Subcutaneous abdominal adipose tissue (tissue), 5 donors: ENCODE results near the gene SORCS2.

Experiments used
- H3K27ac ChIP-seq: one replicate; pipeline ENCODE4 v1.7.0; 2013; ENCODE audit warnings: low read depth, mild to moderate bottlenecking, inconsistent platforms, low read length, moderate library complexity
- H3K27me3 ChIP-seq, 5 donors: one replicate each; pipeline ENCODE4 v1.7.0; 2013; ENCODE audit warnings: low read length in 5 of 5, inconsistent platforms in 1 of 5; ENCODE audit not compliant: control insufficient read depth in 5 of 5, insufficient read depth in 4 of 5
- H3K36me3 ChIP-seq, 5 donors: one replicate each; pipeline ENCODE4 v1.7.0; 2013; ENCODE audit warnings: low read length in 5 of 5; ENCODE audit not compliant: control insufficient read depth in 5 of 5, insufficient read depth in 5 of 5
- H3K4me1 ChIP-seq, 5 donors: one replicate each; pipeline ENCODE4 v1.7.0; 2013; ENCODE audit warnings: low read length in 5 of 5, mild to moderate bottlenecking in 3 of 5, moderate library complexity in 1 of 5; ENCODE audit not compliant: control insufficient read depth in 5 of 5, insufficient read depth in 5 of 5
- H3K4me3 ChIP-seq, 5 donors: one replicate each; pipeline ENCODE4 v1.7.0; 2013; ENCODE audit warnings: low read length in 5 of 5, low read depth in 1 of 5
- H3K9ac ChIP-seq, 5 donors: one replicate each; pipeline ENCODE4 v1.7.0; 2013; ENCODE audit warnings: low read length in 5 of 5, mild to moderate bottlenecking in 4 of 5, moderate library complexity in 3 of 5
- H3K9me3 ChIP-seq, 5 donors: one replicate each; pipeline ENCODE4 v1.7.0; 2013; ENCODE audit warnings: low read length in 5 of 5; ENCODE audit not compliant: control insufficient read depth in 5 of 5
- donor health status: healthy.
- donor health status: healthy.
- donor health status: healthy.
- donor health status: healthy.
- donor health status: healthy.

Gene SORCS2

DNA sequence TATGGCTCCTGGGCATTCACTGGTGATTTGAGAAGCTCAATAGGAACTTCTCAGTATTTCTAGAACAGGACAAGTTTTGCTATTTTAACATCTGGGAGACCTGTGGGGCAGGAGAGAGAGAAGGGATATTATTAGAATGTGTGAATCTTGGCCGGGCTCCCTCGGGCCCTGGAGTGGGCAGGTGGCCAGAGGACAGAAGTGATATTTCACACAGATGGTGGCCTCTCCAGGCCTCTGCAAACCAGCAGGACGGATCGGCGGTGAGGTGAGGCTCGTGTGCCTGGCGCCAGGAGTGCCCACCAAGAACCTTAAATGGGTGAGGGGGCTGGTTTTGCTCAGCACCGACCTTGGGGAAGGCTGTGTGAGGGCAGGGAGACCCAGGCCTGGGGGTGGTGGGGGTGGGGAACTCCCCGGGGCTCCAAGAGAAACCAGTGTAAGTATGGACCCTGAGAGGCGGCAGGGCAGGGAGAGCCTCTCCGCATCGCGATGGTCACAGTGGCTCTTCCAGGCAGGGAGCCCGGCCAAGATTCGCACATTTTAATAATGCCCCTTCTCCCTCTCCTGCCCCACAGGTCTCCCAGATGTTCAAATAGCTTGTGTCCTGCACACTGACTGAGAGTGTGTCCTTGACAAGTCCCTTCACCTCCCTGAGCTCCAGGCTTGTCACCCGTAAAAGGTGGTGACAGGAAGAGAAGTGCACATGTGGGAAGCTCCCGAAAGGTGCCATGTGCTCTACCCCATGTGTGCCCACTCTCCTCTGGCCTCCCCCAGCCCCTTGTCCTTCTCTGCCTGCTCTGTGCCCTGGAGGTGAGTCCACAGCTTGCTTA is 64.9 kb downstream of the SORCS2 start:
- no peak overlapping the region for H3K4me3 ChIP-seq
- no peak overlapping the region for H3K9ac ChIP-seq
- peaks cover 0 to 9% (median 3%) of the 10 kb centered on the region in 5 donors for H3K27me3 ChIP-seq
- H3K27ac ChIP-seq: no peak overlapping the region
- H3K4me1 ChIP-seq: peaks cover 0 to 10% (median 2%) of the 10 kb centered on the region in 5 donors
- H3K9me3 ChIP-seq: peaks cover 0 to 3% (median 0%) of the 10 kb centered on the region in 5 donors
- no peaks in the 10 kb centered on the region for H3K36me3 ChIP-seq

DNA sequence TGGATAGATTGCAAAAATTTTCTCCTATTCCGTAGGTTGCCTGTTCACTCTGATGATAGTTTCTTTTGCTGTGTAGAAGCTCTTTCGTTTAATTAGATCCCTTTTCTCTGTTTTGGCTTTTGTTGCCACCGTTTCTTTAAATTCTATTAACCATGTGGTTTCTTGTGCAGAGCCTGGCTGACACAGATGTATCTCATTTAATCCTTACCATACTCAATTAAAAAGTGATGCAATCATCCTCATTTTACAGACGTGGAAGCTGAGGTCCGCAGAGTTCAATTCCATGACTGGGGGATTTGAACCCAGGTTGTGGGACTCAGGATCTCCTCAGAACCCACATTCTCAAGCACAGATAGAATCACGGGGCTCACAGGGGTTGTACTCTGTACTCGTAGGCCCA is 66.7 kb downstream of the SORCS2 start:
- H3K4me3 ChIP-seq: no peak overlapping the region
- no peak overlapping the region for H3K27ac ChIP-seq
- H3K9me3 ChIP-seq: peaks cover 0 to 3% (median 0%) of the 10 kb centered on the region in 5 donors
- no peaks in the 10 kb centered on the region for H3K36me3 ChIP-seq
- peaks cover 0 to 10% (median 2%) of the 10 kb centered on the region in 5 donors for H3K4me1 ChIP-seq
- peaks cover 0 to 17% (median 9%) of the 10 kb centered on the region in 5 donors for H3K27me3 ChIP-seq
- H3K9ac ChIP-seq: no peak overlapping the region

GRCh38 chr4:7260569-7260968 is 68.2 kb downstream of the SORCS2 start:
- peaks cover 0 to 10% (median 0%) of the 10 kb centered on the region in 5 donors for H3K4me1 ChIP-seq
- H3K9ac ChIP-seq: no peak overlapping the region
- H3K36me3 ChIP-seq: no peaks in the 10 kb centered on the region
- no peak overlapping the region for H3K27ac ChIP-seq
- peaks cover 0 to 3% (median 0%) of the 10 kb centered on the region in 5 donors for H3K9me3 ChIP-seq
- peaks cover 0 to 20% (median 8%) of the 10 kb centered on the region in 5 donors for H3K27me3 ChIP-seq
- no peak overlapping the region for H3K4me3 ChIP-seq

DNA sequence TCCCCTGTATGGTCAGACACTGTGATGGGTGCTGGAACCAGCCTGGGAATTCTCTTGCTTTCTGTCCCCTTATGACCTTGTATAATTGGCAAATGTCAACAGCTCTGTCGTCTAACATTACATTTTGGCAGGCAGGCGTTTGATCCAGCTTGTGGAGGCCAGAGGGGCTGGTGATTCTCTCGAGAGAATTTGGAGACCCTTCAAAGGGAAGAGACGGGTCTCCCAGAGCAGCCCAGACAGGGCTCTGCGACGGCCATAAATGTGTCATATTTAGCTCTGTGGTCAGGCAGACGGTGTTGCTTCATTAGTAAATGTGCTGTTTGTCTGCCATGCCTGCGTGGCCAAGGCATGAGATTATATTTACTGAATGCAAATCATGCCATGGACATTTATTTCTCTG is 68.7 kb downstream of the SORCS2 start:
- H3K4me1 ChIP-seq: peaks cover 0 to 10% (median 0%) of the 10 kb centered on the region in 5 donors
- no peaks in the 10 kb centered on the region for H3K36me3 ChIP-seq
- H3K9me3 ChIP-seq: peaks cover 0 to 3% (median 0%) of the 10 kb centered on the region in 5 donors
- no peak overlapping the region for H3K27ac ChIP-seq
- no peak overlapping the region for H3K9ac ChIP-seq
- no peak overlapping the region for H3K4me3 ChIP-seq
- peaks cover 0 to 20% (median 8%) of the 10 kb centered on the region in 5 donors for H3K27me3 ChIP-seq

- Histone ChIP-seq H3K27ac (no peak overlapping the region), H3K27me3 (peaks cover 0 to 21% (median 9%) of the 10 kb centered on the region in 5 donors), H3K9me3 (peaks cover 0 to 3% (median 0%) of the 10 kb centered on the region in 5 donors), H3K4me1 (peaks cover 0 to 10% (median 0%) of the 10 kb centered on the region in 5 donors), H3K36me3 (no peaks in the 10 kb centered on the region), H3K9ac (no peak overlapping the region), H3K4me3 (no peak overlapping the region)
Measured at GRCh38 chr4:7261536-7261935, 69.2 kb downstream of the SORCS2 start.

GRCh38 chr4:7262134-7262533 is 69.8 kb downstream of the SORCS2 start:
- H3K27ac ChIP-seq: no peak overlapping the region
- H3K4me3 ChIP-seq: no peak overlapping the region
- peaks cover 0 to 7% (median 0%) of the 10 kb centered on the region in 5 donors for H3K4me1 ChIP-seq
- H3K36me3 ChIP-seq: no peaks in the 10 kb centered on the region
- H3K9me3 ChIP-seq: peaks cover 0 to 3% (median 0%) of the 10 kb centered on the region in 5 donors
- H3K9ac ChIP-seq: no peak overlapping the region
- peaks cover 0 to 23% (median 9%) of the 10 kb centered on the region in 5 donors for H3K27me3 ChIP-seq

- H3K9me3 ChIP-seq: no peaks in the 10 kb centered on the region
- H3K9ac ChIP-seq: no peak overlapping the region
- peaks cover 0 to 7% (median 0%) of the 10 kb centered on the region in 5 donors for H3K4me1 ChIP-seq
- H3K36me3 ChIP-seq: no peaks in the 10 kb centered on the region
- no peak overlapping the region for H3K27ac ChIP-seq
- no peak overlapping the region for H3K4me3 ChIP-seq
- H3K27me3 ChIP-seq: peaks cover 0 to 18% (median 8%) of the 10 kb centered on the region in 5 donors
Measured at GRCh38 chr4:7263166-7263565, 70.8 kb downstream of the SORCS2 start.

DNA sequence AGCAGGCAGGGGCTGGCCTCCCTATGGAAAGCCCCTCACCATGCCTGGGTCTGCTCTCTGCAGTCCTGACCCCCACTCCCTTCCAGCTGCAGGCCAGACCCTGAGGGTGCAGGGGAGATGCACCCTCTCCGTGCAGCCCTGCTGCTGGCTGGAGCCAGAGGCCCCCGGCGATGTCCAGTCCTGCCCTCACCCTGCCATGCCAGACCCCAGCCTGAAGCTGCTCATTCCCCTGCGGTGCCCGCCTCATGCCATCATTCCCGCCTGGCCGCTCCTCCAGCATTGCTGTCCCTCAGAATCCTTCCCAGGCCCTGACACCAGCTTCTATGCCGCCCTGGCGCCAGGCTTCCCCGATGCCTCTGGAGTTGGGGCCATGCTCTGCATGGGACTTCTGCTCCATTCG is 72.4 kb downstream of the SORCS2 start:
- peaks cover 0 to 7% (median 0%) of the 10 kb centered on the region in 5 donors for H3K4me1 ChIP-seq
- H3K9ac ChIP-seq: no peak overlapping the region
- no peak overlapping the region for H3K4me3 ChIP-seq
- peaks cover 0 to 18% (median 10%) of the 10 kb centered on the region in 5 donors for H3K27me3 ChIP-seq
- no peak overlapping the region for H3K27ac ChIP-seq
- no peaks in the 10 kb centered on the region for H3K9me3 ChIP-seq
- no peaks in the 10 kb centered on the region for H3K36me3 ChIP-seq

DNA sequence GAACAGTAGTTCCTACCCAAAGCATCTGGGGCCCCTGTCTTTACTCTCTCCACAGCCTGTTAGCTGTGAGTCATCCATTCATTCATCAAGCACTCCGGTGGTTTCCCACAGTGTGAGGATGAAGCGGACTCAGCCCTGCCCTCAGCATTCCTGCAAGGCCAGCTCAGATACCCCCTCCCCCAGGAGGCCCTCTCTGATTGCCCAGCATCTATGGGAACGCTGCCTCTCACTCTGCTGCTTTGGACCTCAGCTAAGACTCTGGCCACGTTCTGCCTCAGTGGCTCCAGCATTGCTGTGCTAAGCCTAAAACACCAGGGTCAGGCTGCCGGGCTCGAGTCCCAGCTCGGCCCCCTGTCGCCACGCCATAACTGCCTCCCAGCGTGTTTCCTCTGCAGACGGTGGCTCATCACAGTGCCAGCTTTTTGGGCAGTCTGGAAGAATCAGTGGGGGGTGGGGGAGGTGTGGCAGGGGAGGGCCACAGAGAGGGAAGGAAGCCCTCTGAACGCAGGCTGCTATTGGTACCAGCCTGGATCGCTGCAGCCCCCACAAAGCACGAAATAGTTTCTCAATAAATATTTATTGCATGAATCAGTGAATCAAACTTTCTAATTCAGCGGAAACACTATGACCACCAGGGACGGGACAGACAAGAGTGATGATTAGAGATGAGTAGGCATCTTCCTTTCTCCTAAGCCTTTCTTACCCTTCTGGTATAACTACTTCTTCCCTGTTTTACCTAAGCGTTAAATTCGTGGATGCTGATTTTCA is 74.4 kb downstream of the SORCS2 start:
- Histone ChIP-seq H3K27ac (no peak overlapping the region), H3K9me3 (peaks cover 0 to 3% (median 0%) of the 10 kb centered on the region in 5 donors), H3K9ac (no peak overlapping the region), H3K4me1 (no peaks in the 10 kb centered on the region), H3K27me3 (peaks cover 0 to 17% (median 7%) of the 10 kb centered on the region in 5 donors), H3K4me3 (no peak overlapping the region), H3K36me3 (no peaks in the 10 kb centered on the region)

DNA sequence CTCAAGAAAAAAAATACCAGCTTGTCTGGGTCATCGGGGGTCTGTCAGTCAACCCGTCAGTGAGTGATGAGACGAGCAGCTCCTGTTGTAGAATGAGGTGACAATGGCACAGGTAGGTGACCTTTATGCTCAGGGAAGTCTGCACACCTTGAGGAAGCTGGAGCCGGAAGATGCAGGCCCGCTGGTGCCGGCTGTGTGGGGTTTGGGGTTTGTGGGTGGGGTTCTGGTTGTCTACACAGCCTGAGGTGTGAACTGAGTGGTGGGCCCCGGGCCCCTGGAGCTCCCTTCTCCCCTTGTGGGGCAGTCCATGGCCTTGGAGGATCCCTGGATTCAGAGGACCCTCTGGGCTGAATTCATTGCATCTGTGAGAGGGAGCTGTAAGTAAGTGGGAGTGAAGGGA is 75.5 kb downstream of the SORCS2 start:
- no peaks in the 10 kb centered on the region for H3K4me1 ChIP-seq
- H3K27ac ChIP-seq: no peak overlapping the region
- no peak overlapping the region for H3K4me3 ChIP-seq
- peaks cover 0 to 3% (median 0%) of the 10 kb centered on the region in 5 donors for H3K9me3 ChIP-seq
- H3K27me3 ChIP-seq: peaks cover 0 to 17% (median 4%) of the 10 kb centered on the region in 5 donors
- no peaks in the 10 kb centered on the region for H3K36me3 ChIP-seq
- no peak overlapping the region for H3K9ac ChIP-seq
